ENCODE results near the gene TFR2. TPM values are rescaled to one million over a fixed set of nuclear protein-coding genes. Genes with fewer than 3 reads are reported as not detected.

Gene TFR2
- total and polyA plus RNA-seq, 9 of the 15 experiments (the other 6 are each of a cell fraction or from before 2014, with no cell fraction given): 3.8 to 123 (median 51.1) TPM

DNA sequence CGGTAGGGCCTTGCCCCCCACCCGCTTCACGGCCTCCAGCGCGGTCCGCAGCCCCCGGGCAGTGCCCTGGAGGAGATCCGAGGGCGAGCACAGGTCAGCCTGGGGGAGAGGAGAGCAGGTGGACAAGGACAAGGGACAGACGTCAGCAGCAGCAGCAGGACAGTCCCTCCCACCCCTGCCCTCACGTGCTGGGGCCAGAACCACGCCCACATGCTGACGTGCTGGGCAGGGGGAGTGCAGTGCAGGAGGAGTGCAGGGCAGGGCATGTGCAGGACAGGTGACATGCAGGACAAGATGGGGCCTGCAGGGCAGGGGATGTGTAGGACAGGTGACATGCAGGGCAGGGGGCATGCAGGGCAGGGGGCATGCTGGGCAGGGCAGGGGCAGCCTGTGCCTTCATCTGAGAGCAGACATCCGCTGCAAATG lies 66.1 kb downstream of the TFR2 start (continued):
- TF ChIP-seq ZNF76 (CRISPR knock-in tag; IDR thresholded peaks at IDR 0.05; ENCODE audit: borderline replicate concordance) (no peak), ZSCAN32 (CRISPR knock-in tag; IDR thresholded peaks at IDR 0.05) (no peak), RBFOX2 (IDR thresholded peaks at IDR 0.05; ENCODE audit: low read depth, low read length) (peak; percentile 50; the same call in 1 of the 2 replicates), BCL6 (CRISPR knock-in tag; IDR thresholded peaks at IDR 0.05) (no peak), CEBPB (tag; IDR thresholded peaks at IDR 0.05) (no peak), L3MBTL2 (IDR thresholded peaks at IDR 0.05) (no peak), PYGO2 (tag; IDR thresholded peaks at IDR 0.05) (no peak), SMARCC2 (IDR thresholded peaks at IDR 0.05; ENCODE audit: low read depth) (no peak), ELF4 (CRISPR knock-in tag; IDR thresholded peaks at IDR 0.05) (no peak), ZBTB17 (CRISPR knock-in tag; IDR thresholded peaks at IDR 0.05) (no peak), BHLHE40 (IDR thresholded peaks at IDR 0.05; ENCODE audit: low read length) (peak; percentile 96), ZFPM2 (CRISPR knock-in tag; IDR thresholded peaks at IDR 0.05) (no peak), USF2 (CRISPR knock-in tag; IDR thresholded peaks at IDR 0.05) (peak; percentile 66), SREBF2 (CRISPR knock-in tag; IDR thresholded peaks at IDR 0.05) (no peak), MEF2D (tag; conservative IDR thresholded peaks at IDR 0.05; ENCODE audit: low read depth) (no peak), U2AF2 (optimal IDR thresholded peaks at IDR 0.05; ENCODE audit: low read depth, low read length) (no peak), ZNF212 (CRISPR knock-in tag; IDR thresholded peaks at IDR 0.05) (no peak), ZKSCAN1 (IDR thresholded peaks at IDR 0.05; ENCODE audit: low read depth, low read length) (no peak)
- TF ChIP-seq, protein P1, sequence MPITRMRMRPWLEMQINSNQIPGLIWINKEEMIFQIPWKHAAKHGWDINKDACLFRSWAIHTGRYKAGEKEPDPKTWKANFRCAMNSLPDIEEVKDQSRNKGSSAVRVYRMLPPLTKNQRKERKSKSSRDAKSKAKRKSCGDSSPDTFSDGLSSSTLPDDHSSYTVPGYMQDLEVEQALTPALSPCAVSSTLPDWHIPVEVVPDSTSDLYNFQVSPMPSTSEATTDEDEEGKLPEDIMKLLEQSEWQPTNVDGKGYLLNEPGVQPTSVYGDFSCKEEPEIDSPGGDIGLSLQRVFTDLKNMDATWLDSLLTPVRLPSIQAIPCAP (CRISPR knock-in tag; IDR thresholded peaks at IDR 0.05; ENCODE audit: borderline replicate concordance): no peak
- TF ChIP-seq, protein P2, sequence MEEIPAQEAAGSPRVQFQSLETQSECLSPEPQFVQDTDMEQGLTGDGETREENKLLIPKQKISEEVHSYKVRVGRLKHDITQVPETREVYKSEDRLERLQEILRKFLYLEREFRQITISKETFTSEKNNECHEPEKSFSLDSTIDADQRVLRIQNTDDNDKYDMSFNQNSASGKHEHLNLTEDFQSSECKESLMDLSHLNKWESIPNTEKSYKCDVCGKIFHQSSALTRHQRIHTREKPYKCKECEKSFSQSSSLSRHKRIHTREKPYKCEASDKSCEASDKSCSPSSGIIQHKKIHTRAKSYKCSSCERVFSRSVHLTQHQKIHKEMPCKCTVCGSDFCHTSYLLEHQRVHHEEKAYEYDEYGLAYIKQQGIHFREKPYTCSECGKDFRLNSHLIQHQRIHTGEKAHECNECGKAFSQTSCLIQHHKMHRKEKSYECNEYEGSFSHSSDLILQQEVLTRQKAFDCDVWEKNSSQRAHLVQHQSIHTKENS (CRISPR knock-in tag; IDR thresholded peaks at IDR 0.05): no peak
- TF ChIP-seq, protein P3, sequence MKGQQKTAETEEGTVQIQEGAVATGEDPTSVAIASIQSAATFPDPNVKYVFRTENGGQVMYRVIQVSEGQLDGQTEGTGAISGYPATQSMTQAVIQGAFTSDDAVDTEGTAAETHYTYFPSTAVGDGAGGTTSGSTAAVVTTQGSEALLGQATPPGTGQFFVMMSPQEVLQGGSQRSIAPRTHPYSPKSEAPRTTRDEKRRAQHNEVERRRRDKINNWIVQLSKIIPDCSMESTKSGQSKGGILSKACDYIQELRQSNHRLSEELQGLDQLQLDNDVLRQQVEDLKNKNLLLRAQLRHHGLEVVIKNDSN (CRISPR knock-in tag; IDR thresholded peaks at IDR 0.05): peak; percentile 85
- TF ChIP-seq, protein P4, sequence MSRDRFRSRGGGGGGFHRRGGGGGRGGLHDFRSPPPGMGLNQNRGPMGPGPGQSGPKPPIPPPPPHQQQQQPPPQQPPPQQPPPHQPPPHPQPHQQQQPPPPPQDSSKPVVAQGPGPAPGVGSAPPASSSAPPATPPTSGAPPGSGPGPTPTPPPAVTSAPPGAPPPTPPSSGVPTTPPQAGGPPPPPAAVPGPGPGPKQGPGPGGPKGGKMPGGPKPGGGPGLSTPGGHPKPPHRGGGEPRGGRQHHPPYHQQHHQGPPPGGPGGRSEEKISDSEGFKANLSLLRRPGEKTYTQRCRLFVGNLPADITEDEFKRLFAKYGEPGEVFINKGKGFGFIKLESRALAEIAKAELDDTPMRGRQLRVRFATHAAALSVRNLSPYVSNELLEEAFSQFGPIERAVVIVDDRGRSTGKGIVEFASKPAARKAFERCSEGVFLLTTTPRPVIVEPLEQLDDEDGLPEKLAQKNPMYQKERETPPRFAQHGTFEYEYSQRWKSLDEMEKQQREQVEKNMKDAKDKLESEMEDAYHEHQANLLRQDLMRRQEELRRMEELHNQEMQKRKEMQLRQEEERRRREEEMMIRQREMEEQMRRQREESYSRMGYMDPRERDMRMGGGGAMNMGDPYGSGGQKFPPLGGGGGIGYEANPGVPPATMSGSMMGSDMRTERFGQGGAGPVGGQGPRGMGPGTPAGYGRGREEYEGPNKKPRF (IDR thresholded peaks at IDR 0.05; ENCODE audit: low read depth, low read length): no peak

Measured in K562 (cell line).